A673 (cell line): ENCODE results near the gene NPB. TPM values are rescaled to one million over a fixed set of nuclear protein-coding genes. Genes with fewer than 3 reads are reported as not detected.

ENCODE experiments used
- BruUV-seq: library from RNA; stranded (reverse); fragments of 400-500 nt; replicated peaks from 2 replicates; lab custom pipeline; 2021; lab: Mats Ljungman, UMichigan
- CTCF ChIA-PET: fragments of 300-600 bp; sonication (Branson Sonifier 250); formaldehyde crosslinking; loops from one replicate; lab custom pipeline; 2022; ENCODE audit warnings: antibody characterized with exemption; lab: Charles Lee
- POLR2A ChIA-PET: fragments of 300-600 bp; sonication (Branson Sonifier 250); formaldehyde crosslinking; loops from one replicate; lab custom pipeline; 2022; ENCODE audit warnings: antibody characterized with exemption; ENCODE audit not compliant: low non-redundant PET; lab: Charles Lee
- DNase-seq: peaks from one replicate; pipeline ENCODE4 v3.0.0-alpha.2; 2015; ENCODE audit warnings: low spot score
- H3K27ac ChIP-seq: fragments of 200-600 bp; sonication (generic); 2 replicates; pipeline ENCODE4 v1.5.1; 2016; ENCODE audit warnings: mixed run types, low read depth, mild to moderate bottlenecking, mixed read lengths, antibody characterized with exemption, low read length; ENCODE audit not compliant: poor library complexity, severe bottlenecking
- H3K27me3 ChIP-seq: fragments of 200-600 bp; sonication (generic); replicated peaks from 2 replicates; pipeline ENCODE4 v1.6.1; 2017; ENCODE audit warnings: mixed run types, low read depth, mild to moderate bottlenecking, mixed read lengths, antibody characterized with exemption, low read length; ENCODE audit not compliant: insufficient read depth, poor library complexity
- H3K36me3 ChIP-seq: fragments of 200-600 bp; sonication (generic); 2 replicates; pipeline ENCODE4 v1.6.1; 2016; ENCODE audit warnings: mixed run types, mild to moderate bottlenecking, mixed read lengths, antibody characterized with exemption, low read length; ENCODE audit not compliant: insufficient read depth, poor library complexity, severe bottlenecking
- H3K4me1 ChIP-seq: fragments of 200-600 bp; sonication (generic); 2 replicates; pipeline ENCODE4 v1.6.1; 2017; ENCODE audit warnings: mixed run types, mild to moderate bottlenecking, mixed read lengths, antibody characterized with exemption, low read length; ENCODE audit not compliant: insufficient read depth, poor library complexity, severe bottlenecking
- H3K4me3 ChIP-seq: fragments of 200-600 bp; sonication (generic); 2 replicates; pipeline ENCODE4 v1.5.1; 2016; ENCODE audit warnings: low read depth, mixed run types, mild to moderate bottlenecking, mixed read lengths, low read length; ENCODE audit not compliant: poor library complexity, severe bottlenecking
- H3K9me3 ChIP-seq: fragments of 200-600 bp; sonication (generic); 2 replicates; pipeline ENCODE4 v1.6.1; 2016; ENCODE audit warnings: mixed run types, low read depth, mild to moderate bottlenecking, mixed read lengths, antibody characterized with exemption, low read length; ENCODE audit not compliant: poor library complexity, severe bottlenecking
- CTCF ChIP-seq: fragments of 300-800, 200-600 bp; sonication (generic); conservative IDR thresholded peaks from 2 replicates; pipeline ENCODE4 v1.5.1; 2017; ENCODE audit warnings: low read depth, mild to moderate bottlenecking, antibody characterized with exemption, low read length, moderate library complexity, mixed read lengths
- EZH2 ChIP-seq: fragments of 200-600 bp; sonication (generic); IDR thresholded peaks from 2 replicates; pipeline ENCODE4 v1.6.1; 2017; ENCODE audit warnings: borderline replicate concordance, low read depth, mild to moderate bottlenecking, mixed read lengths, antibody characterized with exemption, low read length; ENCODE audit not compliant: poor library complexity, severe bottlenecking
- intact Hi-C: fragments of 100-400 bp; cut with micrococcal nuclease; formaldehyde crosslinking; loops from one replicate; pipeline ENCODE4 v1.10.0; 2022; ENCODE audit not compliant: unreplicated experiment
- total RNA-seq: library from RNA; stranded (reverse); gene quantifications from 2 replicates; pipeline ENCODE4 v1.2.3, GENCODE V29; 2021

The NPB gene
- total RNA-seq, 1 experiment from 2014 or later: 0.75 TPM

- intact Hi-C loops: no loop called here
- CTCF ChIA-PET: no interaction called here
- BruUV-seq: TSS peak; percentile 50
- H3K9me3 ChIP-seq: no peaks in the 10 kb centered on the region
- H3K4me1 ChIP-seq: peaks cover 20% of the 10 kb centered on the region
- no peaks in the 10 kb centered on the region for H3K27me3 ChIP-seq
- POLR2A ChIA-PET: no interaction called here
- DNase-seq: no peak
- TF ChIP-seq CTCF (no peak), EZH2 (no peak)
- H3K4me3 ChIP-seq: peak overlapping the region; percentile 90
- peak overlapping the region; percentile 96 for H3K27ac ChIP-seq
- H3K36me3 ChIP-seq: peaks cover 56% of the 10 kb centered on the region
These were observed 42.8 kb upstream of the NPB start for GRCh38 chr17:81858967-81859905.

- H3K4me3 ChIP-seq: peak within 1 kb of the TSS; percentile 90
- H3K27ac ChIP-seq: peak within 1 kb of the TSS; percentile 96
- no peaks in the 10 kb centered on the region for H3K9me3 ChIP-seq
- intact Hi-C loops: no loop called here
- ChIA-PET POLR2A (no interaction called here), CTCF (no interaction called here)
- TF ChIP-seq EZH2 (no peak), CTCF (no peak)
- peaks cover 20% of the 10 kb centered on the region for H3K4me1 ChIP-seq
- no peak for DNase-seq
- BruUV-seq: no TSS peak
- H3K27me3 ChIP-seq: no peaks in the 10 kb centered on the region
- H3K36me3 ChIP-seq: peaks cover 47% of the 10 kb centered on the region
These were observed 41.9 kb upstream of the NPB start, which contains the start of gene P4HB for GRCh38 chr17:81859906-81860755. TSS of gene P4HB (minus strand) at chr17:81860535. CDS start at chr17:81860471, 64 bp downstream.

- no peak for TF ChIP-seq CTCF
- peaks cover 42% of the 10 kb centered on the region for H3K36me3 ChIP-seq
- intact Hi-C loops: no loop called here
- DNase-seq: peak; percentile 100
- ChIA-PET CTCF (interaction anchor here (1.1 kb wide), 1 partner anchor 9 kb away, joined by 3 read pairs; no protein-coding TSS in a partner anchor), POLR2A (no interaction called here)
- no peaks in the 10 kb centered on the region for H3K9me3 ChIP-seq
- peak overlapping the region; percentile 90 for H3K4me3 ChIP-seq
- peak overlapping the region; percentile 89 for H3K27ac ChIP-seq
- no peaks in the 10 kb centered on the region for H3K27me3 ChIP-seq
- peaks cover 20% of the 10 kb centered on the region for H3K4me1 ChIP-seq
- no TSS peak for BruUV-seq
These were observed 41.1 kb upstream of the NPB start for GRCh38 chr17:81860756-81861568.
